Activated naive CD8-positive, alpha-beta T cell (primary cell): ENCODE data around the gene DNALI1.
A peak's percentile ranks its signal among the peaks of the same experiment; 100 is the strongest.
"Not testable (repeated sequence)": the region's sequence is repeated elsewhere in the genome, so short reads cannot be mapped to it uniquely, and the experiment has no call there.

ENCODE experiments used
- H3K27ac Mint-ChIP-seq: one replicate; pipeline ENCODE4 v1.8.0; 2021; ENCODE audit warnings: mixed read lengths
- H3K27me3 Mint-ChIP-seq: one replicate; pipeline ENCODE4 v1.8.0; 2021; ENCODE audit warnings: mixed read lengths
- H3K36me3 Mint-ChIP-seq: one replicate; pipeline ENCODE4 v1.8.0; 2021; ENCODE audit warnings: mixed read lengths
- H3K4me1 Mint-ChIP-seq: one replicate; pipeline ENCODE4 v1.8.0; 2021; ENCODE audit warnings: low read depth, mixed read lengths
- H3K4me3 Mint-ChIP-seq: one replicate; pipeline ENCODE4 v1.8.0; 2021; ENCODE audit warnings: mild to moderate bottlenecking, mixed read lengths
- H3K9me3 Mint-ChIP-seq: one replicate; pipeline ENCODE4 v1.8.0; 2021; ENCODE audit warnings: low read depth, mixed read lengths

Gene DNALI1

GRCh38 chr1:37567023-37567422, 10.3 kb downstream of the DNALI1 start:
- Mint-ChIP-seq H3K27ac (no peak overlapping the region), H3K4me3 (no peak overlapping the region), H3K4me1 (peaks cover 8% of the 10 kb centered on the region), H3K9me3 (no peaks in the 10 kb centered on the region), H3K27me3 (no peaks in the 10 kb centered on the region), H3K36me3 (peaks cover 2% of the 10 kb centered on the region)

- H3K27ac Mint-ChIP-seq, result peak overlapping the region; percentile 17
- peaks cover 13% of the 10 kb centered on the region for H3K4me1 Mint-ChIP-seq
- H3K36me3 Mint-ChIP-seq, result peaks cover 11% of the 10 kb centered on the region
- no peak overlapping the region for H3K4me3 Mint-ChIP-seq
- no peaks in the 10 kb centered on the region for H3K27me3 Mint-ChIP-seq
- H3K9me3 Mint-ChIP-seq, result no peaks in the 10 kb centered on the region
These were observed 14.0 kb downstream of the DNALI1 start for GRCh38 chr1:37570528-37571334.

DNA sequence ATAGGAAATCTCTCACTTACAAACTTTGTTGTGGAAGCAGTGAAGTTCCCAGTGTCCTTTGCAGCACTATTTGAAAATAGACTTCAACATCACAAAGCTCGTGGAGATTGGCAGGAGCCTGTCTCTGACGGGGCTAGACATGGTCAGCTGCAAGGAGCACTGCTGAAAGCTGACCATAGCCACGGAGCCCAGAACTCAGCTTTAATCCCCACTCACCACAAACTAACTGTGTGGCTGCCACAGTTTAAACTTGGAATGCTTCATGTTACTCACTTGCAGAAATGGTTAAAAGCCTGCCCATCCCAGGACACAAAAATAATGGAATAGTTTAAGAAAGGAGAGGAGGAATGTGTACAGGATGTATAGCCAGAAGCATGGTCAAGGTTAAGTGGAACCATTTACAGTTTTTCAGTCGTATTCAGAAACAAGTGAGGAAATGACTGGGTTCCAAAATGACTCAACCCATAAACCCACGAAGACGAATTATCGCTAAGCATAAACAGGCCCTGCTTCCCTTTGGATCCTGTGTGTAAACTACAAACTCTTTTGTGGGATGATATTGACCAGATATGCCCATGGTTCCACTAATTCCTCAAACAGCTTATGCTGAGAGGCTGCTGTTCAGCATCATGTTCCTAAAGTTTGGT, 18.2 kb downstream of the DNALI1 start:
- H3K4me3 Mint-ChIP-seq, result no peak overlapping the region

GRCh38 chr1:37575692-37576091, 19.0 kb downstream of the DNALI1 start:
- H3K4me3 Mint-ChIP-seq, result no peak overlapping the region
- H3K27me3 Mint-ChIP-seq, result no peaks in the 10 kb centered on the region
- peaks cover 23% of the 10 kb centered on the region for H3K4me1 Mint-ChIP-seq
- H3K36me3 Mint-ChIP-seq, result peaks cover 11% of the 10 kb centered on the region
- no peaks in the 10 kb centered on the region for H3K9me3 Mint-ChIP-seq
- H3K27ac Mint-ChIP-seq, result no peak overlapping the region

More for the DNA sequence above, 18.2 kb downstream of the DNALI1 start:
- Mint-ChIP-seq H3K36me3 (peaks cover 11% of the 10 kb centered on the region), H3K4me1 (peaks cover 23% of the 10 kb centered on the region), H3K9me3 (no peaks in the 10 kb centered on the region), H3K27me3 (no peaks in the 10 kb centered on the region), H3K27ac (peak overlapping the region; percentile 10)

GRCh38 chr1:37584544-37584943, 27.8 kb downstream of the DNALI1 start:
- not testable (repeated sequence) for H3K27me3 Mint-ChIP-seq, H3K36me3 Mint-ChIP-seq, H3K27ac Mint-ChIP-seq, H3K9me3 Mint-ChIP-seq, H3K4me1 Mint-ChIP-seq, H3K4me3 Mint-ChIP-seq

DNA sequence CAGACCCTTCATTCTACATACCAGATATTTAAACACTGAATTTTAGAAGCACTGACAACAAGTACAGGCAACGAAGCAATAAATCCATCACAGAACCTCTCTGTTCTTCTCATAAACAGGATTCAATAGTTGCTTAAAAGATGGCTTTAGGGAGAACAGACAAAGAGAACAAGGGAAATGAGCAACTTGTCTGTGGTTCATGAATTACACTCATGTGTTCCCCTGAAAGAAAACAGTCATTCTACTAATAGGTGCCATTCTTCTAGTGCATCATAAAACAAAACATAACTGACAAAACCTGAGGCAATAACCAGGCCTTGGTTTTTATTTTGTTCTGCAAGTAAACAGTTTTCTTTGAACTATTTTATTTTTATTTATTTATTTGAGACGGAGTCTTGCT, 32.2 kb downstream of the DNALI1 start:
- no peaks in the 10 kb centered on the region for H3K27me3 Mint-ChIP-seq
- H3K4me1 Mint-ChIP-seq, result peaks cover 19% of the 10 kb centered on the region
- H3K27ac Mint-ChIP-seq, result no peak overlapping the region
- peaks cover 9% of the 10 kb centered on the region for H3K36me3 Mint-ChIP-seq
- no peak overlapping the region for H3K4me3 Mint-ChIP-seq
- no peaks in the 10 kb centered on the region for H3K9me3 Mint-ChIP-seq

DNA sequence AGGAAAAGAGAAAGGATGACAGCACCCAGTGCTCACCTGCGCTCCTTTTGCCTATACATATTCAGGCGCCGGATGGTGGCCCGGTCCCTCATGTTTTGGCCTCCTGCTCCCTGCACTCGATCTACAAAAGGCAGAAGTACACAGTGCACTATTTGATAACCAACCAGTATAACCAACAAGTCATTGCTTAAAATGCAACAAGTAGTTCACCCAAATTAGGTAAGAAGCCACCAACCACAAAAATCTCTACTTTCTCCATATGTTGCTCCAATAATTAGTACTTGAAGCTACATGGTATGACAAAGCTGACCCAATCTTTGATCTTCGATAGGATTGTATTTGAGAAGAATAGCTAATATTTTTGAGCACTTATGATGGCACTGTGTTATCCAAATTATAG, 37.0 kb downstream of the DNALI1 start:
- Mint-ChIP-seq H3K36me3 (peaks cover 2% of the 10 kb centered on the region), H3K4me1 (peaks cover 30% of the 10 kb centered on the region), H3K27me3 (no peaks in the 10 kb centered on the region), H3K27ac (no peak overlapping the region), H3K9me3 (no peaks in the 10 kb centered on the region), H3K4me3 (peak overlapping the region; percentile 76)

DNA sequence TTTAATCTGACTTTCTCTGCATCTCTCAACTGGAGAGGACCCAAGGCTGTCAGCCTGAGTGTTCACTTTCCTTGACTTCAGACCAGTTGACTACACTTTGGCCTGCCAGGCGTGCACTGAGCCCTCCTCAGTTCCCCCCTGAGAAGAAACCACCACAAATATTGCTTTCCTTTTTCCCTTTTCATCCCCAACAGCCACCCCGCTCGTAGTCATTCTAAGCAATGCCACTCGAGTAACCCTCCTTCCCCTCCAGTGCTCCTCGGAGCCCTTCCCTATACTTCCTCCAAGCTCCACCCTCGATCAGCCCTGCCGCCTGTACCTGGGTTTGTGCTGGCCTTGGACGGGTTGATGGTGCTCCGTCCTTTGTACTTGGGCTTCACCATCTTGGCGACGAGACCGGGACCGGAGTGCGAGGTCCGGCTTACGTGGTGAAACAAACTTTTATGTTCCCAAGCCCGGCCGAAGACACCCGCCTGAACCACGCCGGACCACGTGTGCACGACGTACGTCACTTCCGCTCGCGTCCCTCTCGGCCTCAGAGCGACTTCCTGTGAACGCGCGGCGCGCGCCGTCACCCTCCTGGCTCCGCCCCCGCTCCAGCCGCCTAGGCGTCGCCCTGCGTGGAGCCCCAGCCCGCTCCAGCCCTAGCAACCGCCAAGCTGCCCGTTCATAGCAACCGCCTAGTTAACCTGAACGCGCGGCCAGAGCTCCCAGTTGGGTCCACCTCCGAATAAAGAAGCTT, 38.9 kb downstream of the DNALI1 start, which contains the start of gene GNL2:
Gene GNL2 (minus strand): TSS at position 498 of the 742 bp plus-strand sequence. CDS start 115 bp downstream, at position 383.
- peak within 1 kb of the TSS; percentile 99 for H3K27ac Mint-ChIP-seq
- no peaks in the 10 kb centered on the region for H3K9me3 Mint-ChIP-seq
- H3K27me3 Mint-ChIP-seq, result no peaks in the 10 kb centered on the region
- peak within 1 kb of the TSS; percentile 99 for H3K4me3 Mint-ChIP-seq
- peaks cover 2% of the 10 kb centered on the region for H3K36me3 Mint-ChIP-seq
- peaks cover 30% of the 10 kb centered on the region for H3K4me1 Mint-ChIP-seq

GRCh38 chr1:37596182-37596667, 39.5 kb downstream of the DNALI1 start:
- H3K27me3 Mint-ChIP-seq, result no peaks in the 10 kb centered on the region
- H3K27ac Mint-ChIP-seq, result peak overlapping the region; percentile 99
- peaks cover 26% of the 10 kb centered on the region for H3K4me1 Mint-ChIP-seq
- peak overlapping the region; percentile 99 for H3K4me3 Mint-ChIP-seq
- peaks cover 2% of the 10 kb centered on the region for H3K36me3 Mint-ChIP-seq
- H3K9me3 Mint-ChIP-seq, result no peaks in the 10 kb centered on the region

DNA sequence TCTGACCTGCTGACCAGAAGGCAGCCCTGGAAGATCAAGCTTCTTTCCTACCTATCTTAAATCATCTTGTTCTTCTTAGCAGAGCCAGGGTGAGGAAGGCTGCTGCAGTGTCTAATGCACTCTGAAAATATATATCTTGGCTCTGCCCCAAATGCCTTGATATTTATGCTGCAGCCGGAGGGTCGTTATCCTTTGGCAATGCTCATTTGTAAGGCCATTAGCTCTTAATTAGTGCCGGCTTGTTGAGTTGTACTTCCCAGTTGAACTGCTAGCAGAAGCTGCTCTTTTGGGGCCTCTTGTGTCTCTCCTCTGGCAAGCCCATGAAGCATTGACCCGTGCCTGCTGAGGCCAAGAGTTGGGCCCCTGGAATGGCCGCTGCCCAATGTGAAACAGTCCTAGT, 43.2 kb downstream of the DNALI1 start:
- H3K27me3 Mint-ChIP-seq, result peaks cover 4% of the 10 kb centered on the region
- H3K36me3 Mint-ChIP-seq, result no peaks in the 10 kb centered on the region
- no peak overlapping the region for H3K27ac Mint-ChIP-seq
- H3K4me3 Mint-ChIP-seq, result no peak overlapping the region
- no peaks in the 10 kb centered on the region for H3K9me3 Mint-ChIP-seq
- peaks cover 11% of the 10 kb centered on the region for H3K4me1 Mint-ChIP-seq

DNA sequence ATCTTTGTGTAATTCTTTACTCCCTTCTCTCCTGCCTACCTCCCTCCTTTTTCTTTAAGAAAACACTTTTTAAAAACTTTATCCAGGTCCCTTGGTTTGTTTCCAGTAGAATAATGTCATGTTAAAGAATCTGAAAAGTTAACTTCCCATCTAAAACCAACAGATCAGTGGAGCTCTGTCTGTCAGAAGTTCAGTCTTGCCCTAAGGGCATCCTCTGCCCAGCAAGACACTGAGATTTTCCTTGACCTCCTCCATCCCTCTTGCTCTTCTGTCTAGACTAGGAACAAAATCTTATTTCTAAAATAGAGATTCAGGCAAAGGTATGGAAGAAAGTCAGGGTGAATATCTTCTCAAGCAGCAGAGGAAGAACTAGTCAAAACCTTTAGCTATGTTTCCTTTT, 44.7 kb downstream of the DNALI1 start:
- H3K27me3 Mint-ChIP-seq, result peaks cover 4% of the 10 kb centered on the region
- H3K9me3 Mint-ChIP-seq, result no peaks in the 10 kb centered on the region
- no peak overlapping the region for H3K4me3 Mint-ChIP-seq
- H3K27ac Mint-ChIP-seq, result no peak overlapping the region
- peaks cover 2% of the 10 kb centered on the region for H3K4me1 Mint-ChIP-seq
- no peaks in the 10 kb centered on the region for H3K36me3 Mint-ChIP-seq

DNA sequence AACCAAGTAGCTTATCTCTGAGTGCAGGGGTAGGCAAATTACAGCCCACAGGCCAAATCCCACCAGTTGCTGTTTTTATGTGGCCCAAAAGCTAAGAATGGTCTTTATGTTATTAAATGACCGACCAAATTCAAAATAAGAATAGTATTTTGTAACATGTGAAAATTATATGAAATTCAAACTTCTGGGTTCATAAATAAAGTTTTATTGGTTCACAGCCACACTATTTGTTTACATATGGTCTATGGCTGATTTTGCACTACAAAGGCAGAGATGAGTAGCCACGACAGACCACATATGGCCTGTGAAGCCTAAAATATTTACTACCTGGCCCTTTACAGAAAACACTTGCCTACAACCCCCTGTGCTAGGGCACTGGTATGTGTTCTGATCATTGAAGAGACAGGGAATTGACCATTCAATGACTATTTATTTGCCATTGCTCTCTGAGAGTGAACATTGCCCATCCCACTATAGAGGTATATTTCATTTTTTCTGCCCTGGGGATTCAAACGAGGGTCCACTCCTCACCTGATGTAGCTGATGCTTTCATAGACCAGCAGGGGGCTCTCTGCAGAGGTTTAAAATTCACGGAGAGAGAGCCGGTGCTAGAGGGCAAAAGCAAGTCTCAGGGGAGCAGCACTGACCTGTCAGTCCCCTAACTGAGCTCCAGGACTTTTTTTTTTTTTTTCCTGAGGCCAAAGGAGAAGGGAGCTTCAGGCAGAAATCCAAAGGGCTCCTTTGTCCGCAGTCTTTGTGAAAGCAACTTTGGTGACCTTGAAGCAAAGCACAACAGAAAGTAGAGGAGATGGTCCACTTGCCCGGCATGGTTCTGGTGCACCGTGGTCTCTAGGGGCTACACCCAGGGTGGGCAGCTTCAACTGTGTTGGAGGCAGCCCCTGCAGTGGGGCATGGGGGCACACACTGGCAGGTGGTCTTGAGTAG, 46.3 kb downstream of the DNALI1 start:
- Mint-ChIP-seq H3K27ac (no peak overlapping the region), H3K4me3 (no peak overlapping the region), H3K27me3 (peaks cover 4% of the 10 kb centered on the region), H3K9me3 (no peaks in the 10 kb centered on the region), H3K4me1 (peaks cover 2% of the 10 kb centered on the region), H3K36me3 (no peaks in the 10 kb centered on the region)

- no peak overlapping the region for H3K4me3 Mint-ChIP-seq
- no peak overlapping the region for H3K27ac Mint-ChIP-seq
- no peaks in the 10 kb centered on the region for H3K36me3 Mint-ChIP-seq
- peaks cover 2% of the 10 kb centered on the region for H3K4me1 Mint-ChIP-seq
- H3K27me3 Mint-ChIP-seq, result peaks cover 4% of the 10 kb centered on the region
- no peaks in the 10 kb centered on the region for H3K9me3 Mint-ChIP-seq
These were observed 48.4 kb downstream of the DNALI1 start for GRCh38 chr1:37605061-37605650.
